ENCODE measurements around the gene GYS1. TPM values are rescaled to one million over a fixed set of nuclear protein-coding genes. Genes with fewer than 3 reads are reported as not detected.

Gene GYS1
- total and polyA plus RNA-seq, 10 of the 15 experiments (the other 5 are each of a cell fraction or from before 2014, with no cell fraction given) = 3.7 to 62.0 (median 37.3) TPM

GRCh38 chr19:48962849-48963165 lies 30.3 kb downstream of the GYS1 start (continued):
- TF ChIP-seq ZNF687 (IDR thresholded peaks at IDR 0.05) (no peak), ZNF384 (IDR thresholded peaks at IDR 0.05; ENCODE audit: borderline replicate concordance, low read depth, low read length) (no peak), ZNF217 (IDR thresholded peaks at IDR 0.05) (no peak)

DNA sequence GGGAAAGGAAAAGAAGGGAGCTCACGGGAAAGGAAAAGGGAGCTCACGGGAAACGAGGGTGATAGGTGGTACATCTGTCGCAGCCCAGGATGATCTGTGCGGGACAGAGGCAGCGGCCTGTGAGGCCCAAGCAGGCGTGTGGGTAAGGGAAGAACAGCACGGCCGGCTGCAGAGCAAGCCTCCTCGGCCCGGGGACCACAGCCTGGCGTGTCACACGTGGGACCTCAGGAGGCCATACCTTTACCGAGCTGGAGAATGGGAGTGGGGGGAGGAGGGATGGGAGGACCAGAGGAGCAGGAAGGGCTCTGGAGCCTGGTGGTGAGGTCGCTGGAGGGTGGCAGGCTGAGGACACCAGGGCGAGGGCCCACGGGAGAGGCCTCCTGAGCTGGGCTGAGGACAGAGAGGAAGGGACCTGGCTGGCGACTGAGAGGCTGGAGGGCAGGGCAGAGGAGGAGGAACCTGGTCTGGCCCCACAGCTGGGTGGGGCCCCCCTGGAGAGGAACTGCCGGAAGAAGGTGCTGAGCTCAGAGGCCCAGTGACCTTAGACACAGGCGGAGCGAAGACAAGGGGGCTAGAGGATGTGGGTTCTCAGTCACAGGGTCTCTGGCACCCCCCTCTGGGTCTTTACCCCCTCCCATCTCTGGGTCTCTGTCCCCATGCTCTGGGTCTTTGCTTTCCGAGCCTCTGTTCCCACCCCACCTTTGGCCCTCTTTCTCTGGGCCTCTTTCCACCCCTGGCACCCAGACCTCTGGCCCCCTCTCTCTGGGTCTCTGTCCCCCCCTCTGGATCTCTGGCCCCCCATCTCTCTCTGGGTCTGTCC lies 30.9 kb downstream of the GYS1 start:
- Histone ChIP-seq H3K4me3 (peak overlapping the region; percentile 56; the same call in 1 of the 2 replicates), H2AFZ (ENCODE audit: control insufficient read depth, low read depth, low read length) (peak overlapping the region; percentile 30), H3K27ac (ENCODE audit: control insufficient read depth, insufficient read depth) (peak overlapping the region; percentile 95), H3K4me1 (ENCODE audit: control insufficient read depth, insufficient read depth, low read length) (peaks cover 32% of the 10 kb centered on the region), H3K9ac (ENCODE audit: control insufficient read depth, insufficient read depth, low read length) (peak overlapping the region; percentile 85), H3K9me3 (replicated peaks; ENCODE audit: control insufficient read depth, insufficient read depth, low read length) (no peaks in the 10 kb centered on the region), H3K36me3 (ENCODE audit: control insufficient read depth in 2 of 2, insufficient read depth in 2 of 2, low read length in 1 of 2) (peaks cover 0 to 7% of the 10 kb centered on the region in 2 experiments; a peak in 2 of 4 replicates), H3K27me3 (replicated peaks in 1 of 2; ENCODE audit: control insufficient read depth in 2 of 2, insufficient read depth in 2 of 2, low read length in 1 of 2) (no peaks in the 10 kb centered on the region), H3K79me2 (ENCODE audit: control insufficient read depth, insufficient read depth, low read length) (peaks cover 33% of the 10 kb centered on the region), H3K4me2 (ENCODE audit: control insufficient read depth, insufficient read depth) (peak overlapping the region; percentile 90), H4K20me1 (ENCODE audit: control insufficient read depth, insufficient read depth) (no peaks in the 10 kb centered on the region)
- intact Hi-C loops (cut with micrococcal nuclease; ENCODE audit: unreplicated experiment) (loop anchor here (10.0 kb wide), 1 partner anchor 327 kb away; the partner anchor contains the start of gene DBP), in situ Hi-C loops (cut with MboI) (no loop called here)
- RAD21 ChIA-PET (ENCODE audit: unreplicated experiment) = interaction anchor here (0.6 to 1.5 kb wide), 11 partner anchors 9 to 174 kb away, joined by 3 to 9 read pairs (median 4); partner anchors contain the start of genes GYS1, NUCB1, PPP1R15A and RUVBL2
- DNase-seq (ENCODE audit: low read depth, low spot score) = no peak
- CTCF ChIA-PET = interaction anchor here (0.6 to 1.5 kb wide), 5 partner anchors 8 to 180 kb away, joined by 3 to 8 read pairs (median 5); partner anchors contain the start of genes GYS1 and RUVBL2
- FAIRE-seq = peak; percentile 97
- 17% methylated on average over 21 of the region's 22 CpGs for WGBS (ENCODE audit: insufficient coverage, insufficient replicate concordance, low lambda C conversion rate, missing lambda C conversion rate)
- no TSS peak for BruUV-seq (replicated peaks)
- SMC1A ChIA-PET (ENCODE audit: uncharacterized antibody, unreplicated experiment) = interaction anchor here (0.8 to 1.4 kb wide), 8 partner anchors 8 to 120 kb away, joined by 3 to 5 read pairs (median 3); partner anchors contain the start of gene DHDH
- peak; percentile 66 for ATAC-seq
- POLR2A ChIA-PET = interaction anchor here (0.5 to 1.5 kb wide), 17 partner anchors 9 to 367 kb away, joined by 3 to 24 read pairs (median 5); partner anchors contain the start of genes BAX, DHDH, NUCB1 and PPP1R15A
- TF ChIP-seq SPI1 (IDR thresholded peaks at IDR 0.05; ENCODE audit: borderline replicate concordance, insufficient read depth, low read depth, low read length) = peak; percentile 80
- TF ChIP-seq RELB (IDR thresholded peaks at IDR 0.05; ENCODE audit: low read depth) = peak; percentile 50; the same call in 1 of the 2 replicates
- TF ChIP-seq PML (IDR thresholded peaks at IDR 0.05; ENCODE audit: low read length) = peak; percentile 88
- no peak; the same call in 1 of the 2 replicates for TF ChIP-seq IRF4 (IDR thresholded peaks at IDR 0.05; ENCODE audit: low read depth, low read length)
- peak; percentile 61 for TF ChIP-seq PBX3 (IDR thresholded peaks at IDR 0.05; ENCODE audit: insufficient replicate concordance, low read depth, low read length)
- no peak for TF ChIP-seq YBX1 (IDR thresholded peaks at IDR 0.05)
- no peak for TF ChIP-seq RELA (IDR thresholded peaks at IDR 0.05; ENCODE audit: borderline replicate concordance, partially characterized antibody)
- no peak for TF ChIP-seq MYC (IDR thresholded peaks at IDR 0.05; ENCODE audit: insufficient read depth, insufficient read length, insufficient replicate concordance, low read length, severe bottlenecking)
- TF ChIP-seq GATAD2B (conservative IDR thresholded peaks at IDR 0.05; ENCODE audit: low read depth) = 0 out of 2 replicates have a peak, but pooled peaks have one; percentile 67
- TF ChIP-seq NFXL1 (IDR thresholded peaks at IDR 0.05; ENCODE audit: borderline replicate concordance) = peak; percentile 99
- peak; percentile 63 for TF ChIP-seq SP1 (IDR thresholded peaks at IDR 0.05; ENCODE audit: low read depth, low read length)

All from GM12878 (cell line).